GM12892 (cell line): Measurements from ENCODE around the gene RIC1.

Experiments
- POLR2A ChIP-seq: IDR thresholded peaks from 2 replicates; pipeline ENCODE4 v1.6.1; 2011; ENCODE audit warnings: low read depth, low read length, control low read depth
- POLR2AphosphoS5 ChIP-seq: IDR thresholded peaks from 2 replicates; pipeline ENCODE4 v1.6.1; 2011; ENCODE audit warnings: low read depth, low read length, control low read depth

- TF ChIP-seq POLR2A (no peak), POLR2AphosphoS5 (no peak)
These were observed 17.4 kb upstream of the RIC1 start for GRCh38 chr9:5611321-5612184.
